ENCODE results near the gene UQCC2. TPM values are rescaled to one million over a fixed set of nuclear protein-coding genes. Genes with fewer than 3 reads are reported as not detected.

UQCC2 gene
- total and polyA plus RNA-seq, 2 of the 4 experiments (the other 2 are of a cell fraction): 13.8 to 34.5 TPM

GRCh38 chr6:33670971-33671743, 40.3 kb downstream of the UQCC2 start:
- no peak overlapping the region for H3K14ac ChIP-seq (replicated peaks; ENCODE audit: low read depth, low read length)
- H4K91ac ChIP-seq (ENCODE audit: insufficient read depth, low read depth, low read length): no peak overlapping the region
- no peak overlapping the region for H3K4me2 ChIP-seq (ENCODE audit: low read depth, low read length)
- H4K5ac ChIP-seq (ENCODE audit: low read depth, low read length): no peak overlapping the region
- no peak overlapping the region for H2AK5ac ChIP-seq (ENCODE audit: low read depth, low read length)
- no peak overlapping the region for H2BK5ac ChIP-seq (ENCODE audit: low read depth, low read length, poor library complexity, severe bottlenecking)
- no peaks in the 10 kb centered on the region for H4K20me1 ChIP-seq (ENCODE audit: insufficient read depth, low read length)
- BruUV-seq (replicated peaks): no TSS peak
- H3K18ac ChIP-seq (ENCODE audit: low read depth, low read length): no peak overlapping the region
- H3K79me1 ChIP-seq (ENCODE audit: low read depth in 1 of 2, low read length in 2 of 2): no peaks in the 10 kb centered on the region
- H3K4me1 ChIP-seq (ENCODE audit: control insufficient read depth, insufficient read depth, low read length): peaks cover 11% of the 10 kb centered on the region
- no peak overlapping the region for H3K23ac ChIP-seq (ENCODE audit: low read depth, low read length)
- H3K27ac ChIP-seq (ENCODE audit: insufficient read depth, low read length): no peak overlapping the region
- H2BK20ac ChIP-seq (ENCODE audit: low read depth, low read length): no peak overlapping the region
- H3K4me3 ChIP-seq (ENCODE audit: insufficient read depth, low read depth, low read length): no peak overlapping the region
- H4K8ac ChIP-seq (ENCODE audit: low read depth in 2 of 2, low read length in 2 of 2): no peak overlapping the region
- no peaks in the 10 kb centered on the region for H3K27me3 ChIP-seq (ENCODE audit: control insufficient read depth, insufficient read depth, low read length)
- ATAC-seq (ENCODE audit: low read depth) (no peak), DNase-seq (no peak)
- no peaks in the 10 kb centered on the region for H3K36me3 ChIP-seq (ENCODE audit: control insufficient read depth, insufficient read depth, low read length)
- H3K9me1 ChIP-seq (ENCODE audit: insufficient read depth, low read length): peaks cover 11% of the 10 kb centered on the region
- ChIA-PET POLR2A (ENCODE audit: unreplicated experiment) (interaction anchor here (0.6 kb wide), 2 partner anchors 34 to 398 kb away, joined by 3 to 6 read pairs; no protein-coding TSS in a partner anchor), CTCF (interaction anchor here (1.7 kb wide), 1 partner anchor 81 kb away, joined by 6 read pairs; no protein-coding TSS in a partner anchor)
- H2AFZ ChIP-seq (replicated peaks; ENCODE audit: low read length, poor library complexity): peak overlapping the region; percentile 56
- 60% methylated on average over 24 of the region's 30 CpGs; no CpG with 5 or more reads in 1 of the 2 experiments for WGBS, 2 experiments (ENCODE audit: extremely low coverage in 2 of 2, insufficient read length in 1 of 2)
- no peak overlapping the region for H3K9ac ChIP-seq (ENCODE audit: low read depth, low read length)
- no peak overlapping the region for H2BK120ac ChIP-seq (ENCODE audit: low read depth, low read length)
- TF ChIP-seq SMC3 (IDR thresholded peaks at IDR 0.05; ENCODE audit: low read depth, low read length) (no peak), POLR2A (IDR thresholded peaks at IDR 0.05; ENCODE audit: low read depth, low read length) (no peak), FOS (IDR thresholded peaks at IDR 0.05; ENCODE audit: low read depth, low read length) (no peak), RFX5 (IDR thresholded peaks at IDR 0.05; ENCODE audit: low read depth, low read length) (no peak)
- intact Hi-C loops (cut with micrococcal nuclease): loop anchor here (10.0 kb wide), 1 partner anchor 216 kb away; the partner anchor contains the start of gene ZBTB9
- H3K9me3 ChIP-seq (ENCODE audit: control insufficient read depth, insufficient read depth, low read length): no peaks in the 10 kb centered on the region
- no peak overlapping the region for H2BK15ac ChIP-seq (ENCODE audit: low read depth, low read length)
- in situ Hi-C loops (cut with MboI; ENCODE audit: low sequenced_read_pairs): no loop called here
- dilution Hi-C loops (cut with HindIII; ENCODE audit: low sequenced_read_pairs, unreplicated experiment): no loop called here
- H3K4ac ChIP-seq (ENCODE audit: low read depth, low read length): no peak overlapping the region; the same call in 1 of the 2 replicates
- H2AK9ac ChIP-seq (replicated peaks; ENCODE audit: low read depth, low read length, poor library complexity): no peak overlapping the region
- H3K56ac ChIP-seq (ENCODE audit: extremely low read depth, insufficient read depth, low read length): no peak overlapping the region

Data from IMR-90 (cell line).